GM13976 (cell line): ENCODE results near the gene TMEM179.

Experiments
- DNase-seq: peaks from one replicate; pipeline ENCODE4 v3.0.0; 2012; ENCODE audit warnings: low spot score
- in situ Hi-C: fragments of 300-500 bp; cut with MboI; formaldehyde crosslinking; loops from one replicate; pipeline ENCODE4 v1.12.0; 2022; ENCODE audit warnings: low sequenced_read_pairs, mixed read lengths, inconsistent platforms; ENCODE audit not compliant: unreplicated experiment
- TF ChIP-seq, protein P1 (sequence below): IDR thresholded peaks from 2 replicates; pipeline ENCODE4 v1.5.1; 2012; ENCODE audit warnings: borderline replicate concordance, mild to moderate bottlenecking; ENCODE audit not compliant: insufficient read depth; ENCODE audit errors: extremely low read depth, missing control alignments, control extremely low read depth

TMEM179 gene

GRCh38 chr14:104564744-104565679, 39.6 kb downstream of the TMEM179 start:
- TF ChIP-seq, protein P1, sequence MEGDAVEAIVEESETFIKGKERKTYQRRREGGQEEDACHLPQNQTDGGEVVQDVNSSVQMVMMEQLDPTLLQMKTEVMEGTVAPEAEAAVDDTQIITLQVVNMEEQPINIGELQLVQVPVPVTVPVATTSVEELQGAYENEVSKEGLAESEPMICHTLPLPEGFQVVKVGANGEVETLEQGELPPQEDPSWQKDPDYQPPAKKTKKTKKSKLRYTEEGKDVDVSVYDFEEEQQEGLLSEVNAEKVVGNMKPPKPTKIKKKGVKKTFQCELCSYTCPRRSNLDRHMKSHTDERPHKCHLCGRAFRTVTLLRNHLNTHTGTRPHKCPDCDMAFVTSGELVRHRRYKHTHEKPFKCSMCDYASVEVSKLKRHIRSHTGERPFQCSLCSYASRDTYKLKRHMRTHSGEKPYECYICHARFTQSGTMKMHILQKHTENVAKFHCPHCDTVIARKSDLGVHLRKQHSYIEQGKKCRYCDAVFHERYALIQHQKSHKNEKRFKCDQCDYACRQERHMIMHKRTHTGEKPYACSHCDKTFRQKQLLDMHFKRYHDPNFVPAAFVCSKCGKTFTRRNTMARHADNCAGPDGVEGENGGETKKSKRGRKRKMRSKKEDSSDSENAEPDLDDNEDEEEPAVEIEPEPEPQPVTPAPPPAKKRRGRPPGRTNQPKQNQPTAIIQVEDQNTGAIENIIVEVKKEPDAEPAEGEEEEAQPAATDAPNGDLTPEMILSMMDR: no peak
- DNase-seq: no peak
- in situ Hi-C loops: no loop called here

DNA sequence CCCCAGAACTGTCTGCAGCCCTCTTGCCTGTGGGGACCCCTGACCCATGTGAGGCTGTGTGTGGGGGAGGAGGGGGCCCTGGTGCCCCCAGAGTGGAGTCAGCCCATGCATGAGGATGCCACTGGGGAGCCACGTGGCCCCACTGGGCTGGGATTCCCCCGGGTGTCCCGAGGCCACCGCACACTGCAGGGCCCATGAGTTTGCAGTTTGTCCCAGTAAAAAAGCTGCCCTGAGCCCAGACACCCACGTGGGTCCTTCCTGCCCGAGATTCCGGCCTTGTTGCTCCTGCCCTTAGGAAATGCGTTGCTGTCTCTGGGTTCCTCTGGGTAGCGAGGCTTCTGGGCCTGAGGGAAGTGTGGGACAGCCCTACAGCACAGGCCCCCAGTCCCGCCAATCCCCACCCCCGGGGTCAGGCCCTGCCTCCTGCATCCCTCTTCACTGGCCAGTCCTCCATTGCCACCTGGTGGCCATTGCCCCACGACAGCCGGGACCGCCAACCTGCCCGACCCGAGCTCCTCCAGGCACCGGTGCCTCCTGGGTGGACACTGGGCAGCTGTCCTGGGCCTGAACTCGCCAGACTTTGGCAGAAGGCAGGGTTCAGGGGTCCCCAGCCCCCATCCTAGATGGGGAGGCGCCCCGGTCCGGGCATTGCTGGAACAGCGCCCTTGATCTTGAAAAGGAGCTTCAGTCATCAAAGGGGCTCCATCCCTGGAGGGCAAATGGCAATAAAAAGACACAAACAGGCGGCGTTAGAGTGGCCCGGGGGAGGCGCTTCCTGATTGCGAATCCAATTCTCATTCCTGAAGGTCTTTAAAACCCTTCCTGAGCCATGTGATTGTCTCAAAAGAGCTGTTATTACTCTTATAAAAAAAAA, 40.6 kb downstream of the TMEM179 start:
- TF ChIP-seq, protein P1: peak; percentile 73
- DNase-seq: peak; percentile 92
- in situ Hi-C loops: no loop called here

DNA sequence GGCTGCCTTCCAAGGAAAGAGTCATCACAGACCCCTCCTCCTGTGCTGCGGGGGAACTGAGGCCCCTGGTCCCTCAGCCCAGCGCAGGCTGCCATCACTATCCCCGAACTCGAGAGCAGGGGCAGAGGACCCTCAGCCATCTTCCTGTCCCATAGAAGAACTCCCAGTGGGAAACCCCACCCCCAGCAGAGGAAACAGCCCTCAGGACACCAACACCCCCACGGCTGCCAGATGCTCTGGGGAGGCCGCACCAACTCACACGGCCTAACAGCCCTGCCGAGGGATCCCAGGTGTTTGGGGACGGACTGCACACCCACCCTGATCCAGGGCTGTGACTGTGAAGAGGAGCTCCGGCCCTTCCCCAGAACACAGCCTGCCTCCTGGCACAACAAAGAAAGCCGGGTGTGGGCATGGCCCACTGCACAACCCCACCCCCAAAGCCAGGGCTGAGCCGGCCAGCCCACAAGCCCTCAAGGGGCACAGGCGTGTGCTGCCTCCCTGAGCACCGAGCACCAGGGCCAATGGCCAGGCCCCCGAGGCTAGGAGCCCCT, 41.3 kb downstream of the TMEM179 start:
- TF ChIP-seq, protein P1: no peak
- in situ Hi-C loops: no loop called here
- no peak for DNase-seq

DNA sequence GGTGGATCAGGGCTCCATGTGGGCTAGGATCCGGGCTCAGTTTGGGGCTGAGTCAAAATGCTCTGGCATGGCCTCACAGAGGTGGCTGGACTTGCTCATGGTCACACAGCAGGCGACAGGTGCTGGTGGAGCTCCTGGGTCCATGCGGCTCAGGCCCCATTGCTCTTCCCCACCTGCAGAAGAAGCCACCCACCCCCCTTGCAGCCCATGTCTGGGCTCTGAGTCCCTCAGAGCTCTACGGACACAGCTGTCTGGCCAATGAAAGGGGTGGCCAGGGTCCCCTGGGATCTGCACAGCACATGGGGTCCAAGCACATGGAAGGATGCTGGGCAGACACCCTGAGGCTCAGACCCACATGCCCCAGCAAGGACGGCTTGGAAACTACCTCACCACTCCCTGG, 42.0 kb downstream of the TMEM179 start:
- in situ Hi-C loops: no loop called here
- no peak for DNase-seq
- TF ChIP-seq, protein P1: no peak

GRCh38 chr14:104561632-104562495, 42.7 kb downstream of the TMEM179 start:
- in situ Hi-C loops: no loop called here
- DNase-seq: no peak
- TF ChIP-seq, protein P1: no peak
